H9 (cell line): ENCODE data around the gene TMEM225B. TPM values are rescaled to one million over a fixed set of nuclear protein-coding genes. Genes with fewer than 3 reads are reported as not detected.
"Not testable (repeated sequence)": the region's sequence is repeated elsewhere in the genome, so short reads cannot be mapped to it uniquely, and the experiment has no call there.

Source experiments
- DNase-seq: peaks from one replicate; pipeline ENCODE4 v3.0.0-alpha.2; 2017
- H2AFZ ChIP-seq: one replicate; pipeline ENCODE4 v1.6.1; 2013; ENCODE audit warnings: mild to moderate bottlenecking, low read length, control low read depth, moderate library complexity
- H2AK5ac ChIP-seq: 2 replicates; pipeline ENCODE4 v1.6.1; 2013; ENCODE audit warnings: low read length, control low read depth, mixed read lengths; ENCODE audit not compliant: insufficient read length
- H2BK120ac ChIP-seq: one replicate; pipeline ENCODE4 v1.6.1; 2013; ENCODE audit warnings: low read depth, mild to moderate bottlenecking, low read length, control low read depth, inconsistent platforms; ENCODE audit not compliant: poor library complexity, severe bottlenecking
- H2BK12ac ChIP-seq: 2 replicates; pipeline ENCODE4 v1.6.1; 2013; ENCODE audit warnings: low read length, control low read depth, mixed read lengths, low read depth; ENCODE audit not compliant: insufficient read length
- H2BK15ac ChIP-seq: 2 replicates; pipeline ENCODE4 v1.6.1; 2013; ENCODE audit warnings: low read depth, low read length, control low read depth
- H2BK20ac ChIP-seq: one replicate; pipeline ENCODE4 v1.6.1; 2013; ENCODE audit warnings: low read depth, mild to moderate bottlenecking, low read length, control low read depth, inconsistent platforms; ENCODE audit not compliant: poor library complexity, severe bottlenecking
- H2BK5ac ChIP-seq: 2 replicates; pipeline ENCODE4 v1.6.1; 2013; ENCODE audit warnings: low read length, control low read depth, mixed read lengths; ENCODE audit not compliant: insufficient read length
- H3K14ac ChIP-seq: 2 replicates; pipeline ENCODE4 v1.6.1; 2013; ENCODE audit warnings: low read length, control low read depth; ENCODE audit not compliant: insufficient read depth
- H3K18ac ChIP-seq: 2 replicates; pipeline ENCODE4 v1.6.1; 2013; ENCODE audit warnings: low read depth, mild to moderate bottlenecking, mixed read lengths, low read length, control low read depth; ENCODE audit not compliant: insufficient read length
- H3K23ac ChIP-seq: 2 replicates; pipeline ENCODE4 v1.6.1; 2013; ENCODE audit warnings: low read length, control low read depth, mixed read lengths, low read depth; ENCODE audit not compliant: insufficient read length
- H3K23me2 ChIP-seq: 2 replicates; pipeline ENCODE4 v1.6.1; 2013; ENCODE audit warnings: low read depth, mild to moderate bottlenecking, mixed read lengths, low read length, control low read depth; ENCODE audit not compliant: insufficient read length, poor library complexity, severe bottlenecking
- H3K27ac ChIP-seq: 2 replicates; pipeline ENCODE4 v1.5.1; 2013; ENCODE audit warnings: low read length, control low read depth, mixed read lengths, low read depth; ENCODE audit not compliant: insufficient read length
- H3K27me3 ChIP-seq: 2 replicates; pipeline ENCODE4 v1.6.1; 2013; ENCODE audit warnings: low read length, control low read depth, inconsistent platforms; ENCODE audit not compliant: insufficient read depth
- H3K4ac ChIP-seq: 2 replicates; pipeline ENCODE4 v1.6.1; 2013; ENCODE audit warnings: low read depth, mild to moderate bottlenecking, control low read depth, inconsistent platforms, low read length, moderate library complexity
- H3K4me1 ChIP-seq: 2 replicates; pipeline ENCODE4 v1.6.1; 2013; ENCODE audit warnings: low read length, control low read depth, inconsistent platforms; ENCODE audit not compliant: insufficient read depth
- H3K4me2 ChIP-seq: 2 replicates; pipeline ENCODE4 v1.6.1; 2013; ENCODE audit warnings: low read length, control low read depth, mixed read lengths; ENCODE audit not compliant: insufficient read length, insufficient read depth
- H3K56ac ChIP-seq: 2 replicates; pipeline ENCODE4 v1.6.1; 2013; ENCODE audit warnings: low read depth, mild to moderate bottlenecking, mixed read lengths, low read length, control low read depth; ENCODE audit not compliant: insufficient read length
- H3K79me1 ChIP-seq: 2 replicates; pipeline ENCODE4 v1.6.1; 2013; ENCODE audit warnings: low read depth, mild to moderate bottlenecking, moderate library complexity, low read length, control low read depth, inconsistent platforms; ENCODE audit not compliant: insufficient read depth, poor library complexity, severe bottlenecking
- H3K79me2 ChIP-seq: 2 replicates; pipeline ENCODE4 v1.6.1; 2013; ENCODE audit warnings: low read length, control low read depth, inconsistent platforms; ENCODE audit not compliant: insufficient read depth
- H3K9ac ChIP-seq: 2 replicates; pipeline ENCODE4 v1.6.1; 2013; ENCODE audit warnings: low read length, control low read depth, mixed read lengths; ENCODE audit not compliant: insufficient read length; ENCODE audit errors: extremely low read depth
- H3K9me3 ChIP-seq: one replicate; pipeline ENCODE4 v1.6.1; 2013; ENCODE audit warnings: low read depth, low read length, inconsistent platforms; ENCODE audit not compliant: control insufficient read depth
- H3T11ph ChIP-seq: one replicate; pipeline ENCODE4 v1.6.1; 2013; ENCODE audit warnings: mild to moderate bottlenecking, low read length, control low read depth, inconsistent platforms
- H4K20me1 ChIP-seq: one replicate; pipeline ENCODE4 v1.6.1; 2013; ENCODE audit not compliant: control insufficient read depth, insufficient read length, insufficient read depth
- H4K5ac ChIP-seq: 2 replicates; pipeline ENCODE4 v1.6.1; 2013; ENCODE audit warnings: low read depth, mild to moderate bottlenecking, mixed read lengths, low read length, control low read depth; ENCODE audit not compliant: insufficient read length
- H4K8ac ChIP-seq: replicated peaks from 2 replicates; pipeline ENCODE4 v1.6.1; 2013; ENCODE audit warnings: low read length, control low read depth, mixed read lengths, low read depth; ENCODE audit not compliant: insufficient read length
- H4K91ac ChIP-seq: 2 replicates; pipeline ENCODE4 v1.6.1; 2013; ENCODE audit warnings: low read depth, mild to moderate bottlenecking, moderate library complexity, mixed read lengths, low read length, control low read depth; ENCODE audit not compliant: insufficient read length
- H3K27ac Mint-ChIP-seq, 3 experiments: 2 replicates in 2 of 3; 3 replicates in 1 of 3; pipeline ENCODE4 v1.8.0; 2020 to 2021; ENCODE audit warnings: mixed read lengths in 3 of 3, mild to moderate bottlenecking in 1 of 3, moderate library complexity in 1 of 3
- H3K27me3 Mint-ChIP-seq: 2 replicates; pipeline ENCODE4 v1.8.0; 2021; ENCODE audit warnings: low read depth, mild to moderate bottlenecking, moderate library complexity, mixed read lengths
- H3K36me3 Mint-ChIP-seq, 3 experiments: 2 replicates in 2 of 3; 3 replicates in 1 of 3; pipeline ENCODE4 v1.8.0; 2020 to 2021; ENCODE audit warnings: low read depth in 3 of 3, mixed read lengths in 3 of 3; ENCODE audit not compliant: insufficient read depth in 1 of 3
- H3K4me1 Mint-ChIP-seq, 2 experiments: 2 replicates each; pipeline ENCODE4 v1.8.0; 2020; ENCODE audit warnings: mixed read lengths in 2 of 2
- H3K4me3 Mint-ChIP-seq, 2 experiments: 2 replicates in 1 of 2; 3 replicates in 1 of 2; pipeline ENCODE4 v1.8.0; 2020 to 2021; ENCODE audit warnings: mild to moderate bottlenecking in 2 of 2, mixed read lengths in 2 of 2, moderate library complexity in 1 of 2
- H3K9me3 Mint-ChIP-seq, 2 experiments: 2 replicates in 1 of 2; 3 replicates in 1 of 2; pipeline ENCODE4 v1.8.0; 2020; ENCODE audit warnings: mild to moderate bottlenecking in 2 of 2, mixed read lengths in 2 of 2, moderate library complexity in 1 of 2
- CTCF ChIP-seq: fragments of 200-600 bp; sonication (generic); conservative IDR thresholded peaks from 3 replicates; pipeline ENCODE4 v1.8.0; 2021; ENCODE audit warnings: antibody characterized with exemption, mild to moderate bottlenecking
- WGBS: extraction: QIAGEN DNeasy Blood & Tissue Kit; methylation state at CpG from one replicate; pipeline ENCODE4 v1.1.7; 2013; ENCODE audit warnings: missing lambda C conversion rate, low lambda C conversion rate, mixed read lengths; ENCODE audit not compliant: insufficient read length; ENCODE audit errors: extremely low coverage; 5-methylcytosine and 5-hydroxymethylcytosine counted together
- total RNA-seq: library from RNA; stranded (reverse); gene quantifications from 2 replicates; pipeline ENCODE4 v1.2.1, GENCODE V29; 2021

Gene TMEM225B
- total RNA-seq, 1 experiment from 2014 or later = not detected

GRCh38 chr7:99652671-99653070 lies 54.6 kb downstream of the TMEM225B start:
- H3K9me3 Mint-ChIP-seq = peaks cover 6% of the 10 kb centered on the region in 2 experiments; a peak in 4 of 5 replicates
- Histone ChIP-seq H3K9ac (no peak overlapping the region), H3K56ac (no peak overlapping the region), H2BK15ac (no peak overlapping the region), H3K79me2 (no peaks in the 10 kb centered on the region), H2BK12ac (no peak overlapping the region), H2BK20ac (no peak overlapping the region), H2AK5ac (no peak overlapping the region), H4K91ac (no peak overlapping the region), H3T11ph (no peak overlapping the region), H3K27ac (no peak overlapping the region), H3K4me2 (no peak overlapping the region), H3K14ac (no peak overlapping the region), H2BK5ac (no peak overlapping the region), H3K23me2 (no peaks in the 10 kb centered on the region), H3K4ac (no peak overlapping the region), H4K5ac (no peak overlapping the region), H2AFZ (no peak overlapping the region), H3K27me3 (no peaks in the 10 kb centered on the region), H4K20me1 (no peaks in the 10 kb centered on the region), H3K9me3 (no peaks in the 10 kb centered on the region), H4K8ac (no peak overlapping the region), H3K79me1 (no peaks in the 10 kb centered on the region), H3K4me1 (no peaks in the 10 kb centered on the region), H2BK120ac (no peak overlapping the region), H3K18ac (no peak overlapping the region), H3K23ac (no peak overlapping the region)
- no CpG with 5 or more reads among the region's 2 CpGs for WGBS
- DNase-seq = no peak
- H3K27me3 Mint-ChIP-seq = no peaks in the 10 kb centered on the region
- TF ChIP-seq CTCF = no peak
- no peaks in the 10 kb centered on the region for H3K4me1 Mint-ChIP-seq
- no peak overlapping the region for H3K27ac Mint-ChIP-seq
- H3K4me3 Mint-ChIP-seq = no peak overlapping the region
- H3K36me3 Mint-ChIP-seq = peaks cover 0 to 3% (median 2%) of the 10 kb centered on the region in 3 experiments; a peak in 5 of 7 replicates

GRCh38 chr7:99653269-99653668 lies 55.2 kb downstream of the TMEM225B start:
- H3K79me2 ChIP-seq, H3K36me3 Mint-ChIP-seq, H3K27ac ChIP-seq, H4K8ac ChIP-seq, H2BK20ac ChIP-seq, H3K56ac ChIP-seq, H3K4me2 ChIP-seq, H3K27me3 Mint-ChIP-seq, H3K79me1 ChIP-seq, H2BK120ac ChIP-seq, H4K20me1 ChIP-seq, H3K4me1 ChIP-seq, H2AFZ ChIP-seq, H3K27me3 ChIP-seq, H3K4me1 Mint-ChIP-seq, H4K91ac ChIP-seq, H2AK5ac ChIP-seq, H2BK12ac ChIP-seq, H3K23ac ChIP-seq, H2BK15ac ChIP-seq, H3K9ac ChIP-seq, H3K23me2 ChIP-seq, H3K4me3 Mint-ChIP-seq, H3K27ac Mint-ChIP-seq, H3K18ac ChIP-seq, H3K4ac ChIP-seq, H3K14ac ChIP-seq, H3K9me3 ChIP-seq, H3T11ph ChIP-seq, H4K5ac ChIP-seq, H2BK5ac ChIP-seq, DNase-seq: not testable (repeated sequence)
- H3K9me3 Mint-ChIP-seq = peaks cover 10 to 11% of the 10 kb centered on the region in 2 experiments; a peak in 4 of 5 replicates
- no CpG with 5 or more reads among the region's 4 CpGs for WGBS
